HEK293T (cell line): Measurements from ENCODE around the gene PDGFRB.

Experiments
- CTCF ChIA-PET: fragments of 350-600 bp; formaldehyde crosslinking; extraction: SDS; loops from one replicate; lab custom pipeline; 2021; ENCODE audit warnings: antibody characterized with exemption, inconsistent platforms; lab: Yijun Ruan, JAX
- POLR2A ChIA-PET: fragments of 350-600 bp; formaldehyde crosslinking; extraction: SDS; loops from one replicate; lab custom pipeline; 2020; ENCODE audit warnings: antibody characterized with exemption, inconsistent platforms; lab: Yijun Ruan, JAX
- DNase-seq: peaks from one replicate; pipeline ENCODE4 v3.0.0; 2012; ENCODE audit warnings: mixed read lengths; ENCODE audit errors: extremely low spot score
- ARNT ChIP-seq: fragments of 450-650 bp; IDR thresholded peaks from 2 replicates; pipeline ENCODE4 v1.6.1; 2017; ENCODE audit warnings: mild to moderate bottlenecking
- BHLHE40 ChIP-seq: fragments of 450-650 bp; IDR thresholded peaks from 2 replicates; pipeline ENCODE4 v1.6.1; 2016; ENCODE audit warnings: mild to moderate bottlenecking, moderate library complexity, borderline replicate concordance
- CTBP1 ChIP-seq: fragments of 450-650 bp; IDR thresholded peaks from 2 replicates; pipeline ENCODE4 v1.6.1; 2016; ENCODE audit warnings: borderline replicate concordance
- ELF4 ChIP-seq: fragments of 450-650 bp; IDR thresholded peaks from 2 replicates; pipeline ENCODE4 v1.6.1; 2017; ENCODE audit warnings: antibody characterized with exemption
- FOXA1 ChIP-seq: fragments of 450-650 bp; IDR thresholded peaks from 2 replicates; pipeline ENCODE4 v1.6.1; 2016; ENCODE audit warnings: mild to moderate bottlenecking
- FOXK2 ChIP-seq: fragments of 450-650 bp; IDR thresholded peaks from 2 replicates; pipeline ENCODE4 v1.6.1; 2016; ENCODE audit warnings: mild to moderate bottlenecking
- FOXM1 ChIP-seq: fragments of 450-650 bp; IDR thresholded peaks from 2 replicates; pipeline ENCODE4 v1.6.1; 2017; ENCODE audit warnings: mild to moderate bottlenecking, borderline replicate concordance
- HDGF ChIP-seq: fragments of 450-650 bp; IDR thresholded peaks from 2 replicates; pipeline ENCODE4 v1.6.1; 2017; ENCODE audit warnings: antibody characterized with exemption, borderline replicate concordance
- L3MBTL2 ChIP-seq: fragments of 450-650 bp; conservative IDR thresholded peaks from 2 replicates; pipeline ENCODE4 v1.6.1; 2016; ENCODE audit warnings: mild to moderate bottlenecking
- LEF1 ChIP-seq: fragments of 450-650 bp; IDR thresholded peaks from 2 replicates; pipeline ENCODE4 v1.6.1; 2017; ENCODE audit warnings: mild to moderate bottlenecking, borderline replicate concordance
- NFRKB ChIP-seq: fragments of 450-650 bp; IDR thresholded peaks from 2 replicates; pipeline ENCODE4 v1.6.1; 2016; ENCODE audit warnings: mild to moderate bottlenecking, moderate library complexity
- SP1 ChIP-seq: fragments of 450-650 bp; IDR thresholded peaks from 2 replicates; pipeline ENCODE4 v1.6.1; 2017
- SUZ12 ChIP-seq: fragments of 450-650 bp; IDR thresholded peaks from 2 replicates; pipeline ENCODE4 v1.6.1; 2016; ENCODE audit warnings: mild to moderate bottlenecking
- TARDBP ChIP-seq: fragments of 450-650 bp; IDR thresholded peaks from 2 replicates; pipeline ENCODE4 v1.6.1; 2016
- ZNF384 ChIP-seq: fragments of 450-650 bp; IDR thresholded peaks from 2 replicates; pipeline ENCODE4 v1.6.1; 2016
- TF ChIP-seq, protein P1 (sequence below): fragments of 450-650 bp; IDR thresholded peaks from 2 replicates; pipeline ENCODE4 v1.6.1; 2016

PDGFRB gene

GRCh38 chr5:150196514-150196913 lies 40.9 kb upstream of the PDGFRB start:
- ChIA-PET POLR2A (no interaction called here), CTCF (no interaction called here)
- no peak for DNase-seq
- TF ChIP-seq ELF4: no peak
- TF ChIP-seq SUZ12: no peak

DNA sequence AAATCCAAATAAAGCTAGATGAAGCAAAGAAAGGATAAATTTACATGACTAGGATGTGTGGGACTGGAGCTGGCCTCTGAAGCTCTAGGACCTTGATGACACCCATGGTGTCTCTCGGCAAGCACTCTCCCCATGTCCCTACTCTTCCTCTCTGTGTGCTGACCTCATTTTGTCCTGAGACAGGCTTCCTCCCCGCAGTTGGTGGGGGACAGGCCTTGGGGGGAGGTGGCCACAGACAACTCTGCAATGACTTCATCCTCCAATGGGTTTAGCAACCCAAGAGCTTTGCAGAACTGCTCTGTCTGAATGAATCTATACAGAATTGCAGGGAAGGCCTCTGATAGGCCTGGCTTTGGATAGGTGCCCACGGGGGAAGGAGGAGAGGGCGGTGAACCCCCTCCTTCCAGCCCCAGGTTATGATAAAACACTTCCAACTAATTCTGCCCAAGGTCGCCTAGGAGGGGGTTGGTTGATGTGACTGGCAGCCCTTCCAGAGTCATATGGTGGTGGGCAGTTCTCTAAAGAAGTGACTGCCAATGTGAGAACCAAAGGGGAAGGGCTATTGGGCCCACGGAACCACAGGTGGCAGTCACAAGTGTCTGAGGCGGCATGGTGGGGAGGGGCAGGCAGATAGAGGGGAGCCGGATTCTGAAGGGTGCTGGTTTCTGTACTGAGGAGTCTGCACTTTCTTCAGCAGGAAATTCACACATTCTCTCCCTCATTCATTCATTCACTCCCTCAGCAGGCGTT lies 40.3 kb upstream of the PDGFRB start:
- ChIA-PET CTCF (no interaction called here), POLR2A (no interaction called here)
- TF ChIP-seq SP1 (no peak), BHLHE40 (no peak), SUZ12 (no peak)
- DNase-seq: no peak

GRCh38 chr5:150192462-150192861 lies 36.8 kb upstream of the PDGFRB start:
- no peak for DNase-seq
- CTCF ChIA-PET: interaction anchor here (1.4 kb wide), 1 partner anchor 16 kb away, joined by 3 read pairs; no protein-coding TSS in a partner anchor
- TF ChIP-seq FOXM1 (no peak), CTBP1 (no peak), NFRKB (no peak), FOXA1 (no peak), L3MBTL2 (no peak), LEF1 (no peak), ZNF384 (no peak), SP1 (no peak), HDGF (no peak), SUZ12 (no peak)
- TF ChIP-seq, protein P1, sequence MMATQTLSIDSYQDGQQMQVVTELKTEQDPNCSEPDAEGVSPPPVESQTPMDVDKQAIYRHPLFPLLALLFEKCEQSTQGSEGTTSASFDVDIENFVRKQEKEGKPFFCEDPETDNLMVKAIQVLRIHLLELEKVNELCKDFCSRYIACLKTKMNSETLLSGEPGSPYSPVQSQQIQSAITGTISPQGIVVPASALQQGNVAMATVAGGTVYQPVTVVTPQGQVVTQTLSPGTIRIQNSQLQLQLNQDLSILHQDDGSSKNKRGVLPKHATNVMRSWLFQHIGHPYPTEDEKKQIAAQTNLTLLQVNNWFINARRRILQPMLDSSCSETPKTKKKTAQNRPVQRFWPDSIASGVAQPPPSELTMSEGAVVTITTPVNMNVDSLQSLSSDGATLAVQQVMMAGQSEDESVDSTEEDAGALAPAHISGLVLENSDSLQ: no peak
- POLR2A ChIA-PET: no interaction called here

- DNase-seq: no peak
- ChIA-PET CTCF (interaction anchor here (0.6 kb wide), 1 partner anchor 15 kb away, joined by 4 read pairs; no protein-coding TSS in a partner anchor), POLR2A (no interaction called here)
- TF ChIP-seq L3MBTL2 (no peak), SUZ12 (no peak), CTBP1 (no peak), TARDBP (no peak), FOXA1 (no peak), BHLHE40 (no peak), FOXK2 (no peak), LEF1 (no peak), ELF4 (no peak), SP1 (no peak), NFRKB (no peak), ZNF384 (no peak), ARNT (no peak), FOXM1 (no peak), HDGF (no peak)
- TF ChIP-seq, protein P1: no peak
Measured at GRCh38 chr5:150190987-150191386, 35.3 kb upstream of the PDGFRB start.

- TF ChIP-seq NFRKB: no peak
- TF ChIP-seq FOXA1: no peak
- TF ChIP-seq HDGF: no peak
- no peak for TF ChIP-seq SP1
- no peak for TF ChIP-seq LEF1
- TF ChIP-seq ZNF384: no peak
- TF ChIP-seq, protein P1: no peak
- no peak for TF ChIP-seq FOXM1
- TF ChIP-seq ARNT: no peak
- no peak for TF ChIP-seq TARDBP
- no peak for TF ChIP-seq FOXK2
- no peak for TF ChIP-seq SUZ12
- no peak for DNase-seq
- CTCF ChIA-PET: interaction anchor here (0.6 kb wide), 1 partner anchor 15 kb away, joined by 4 read pairs; no protein-coding TSS in a partner anchor
- POLR2A ChIA-PET: no interaction called here
Measured at GRCh38 chr5:150190503-150190979, 34.9 kb upstream of the PDGFRB start.

DNA sequence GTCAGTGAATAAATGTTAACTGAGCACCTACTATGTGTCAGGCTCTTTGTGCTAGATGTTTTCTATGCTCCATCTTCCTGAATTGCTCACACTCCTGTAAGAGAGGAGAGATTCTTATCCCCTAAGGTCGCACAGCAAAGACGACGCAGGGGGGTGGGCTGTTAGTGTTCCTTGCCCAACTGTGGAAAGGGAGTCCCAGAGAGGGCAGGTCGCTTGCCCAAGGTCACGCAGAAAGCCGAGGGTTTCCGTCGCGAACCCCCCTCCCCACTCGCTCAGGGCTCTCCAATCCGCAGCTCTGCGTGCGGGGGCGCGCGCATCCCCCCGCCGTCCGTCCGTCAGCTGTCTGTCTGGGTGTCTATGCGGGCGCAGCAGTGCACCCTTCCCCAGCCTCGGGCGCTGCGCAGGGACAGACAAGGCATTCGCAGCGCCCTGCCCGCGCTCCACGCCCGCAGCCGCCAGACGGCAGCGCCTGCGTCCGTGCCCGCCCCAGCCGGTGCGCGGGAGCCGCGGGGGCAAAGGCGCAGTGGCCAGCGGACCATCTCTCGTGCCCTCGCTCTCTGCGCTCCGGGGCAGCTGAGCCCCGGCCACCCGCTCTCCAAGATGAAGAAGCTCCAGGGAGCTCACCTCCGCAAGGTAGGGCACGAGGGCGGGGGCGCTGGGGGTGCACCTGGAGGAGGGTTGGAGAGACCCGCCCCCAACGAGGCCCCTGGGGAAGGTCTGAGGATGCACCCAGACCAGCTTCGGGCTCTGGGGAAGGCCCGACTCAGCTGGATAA lies 34.3 kb upstream of the PDGFRB start, which contains the start of gene SLC6A7:
Gene SLC6A7 (plus strand): TSS at position 335 of the 775 bp plus-strand sequence. CDS start 266 bp downstream, at position 601.
- DNase-seq: no peak
- ChIA-PET POLR2A (no interaction called here), CTCF (no interaction called here)
- TF ChIP-seq SP1 (no peak), ARNT (no peak), TARDBP (no peak), FOXK2 (no peak), NFRKB (no peak), HDGF (no peak), CTBP1 (no peak), FOXA1 (no peak), FOXM1 (no peak)
- TF ChIP-seq, protein P1: no peak
